ENCODE data around the gene NELL1.

DNA sequence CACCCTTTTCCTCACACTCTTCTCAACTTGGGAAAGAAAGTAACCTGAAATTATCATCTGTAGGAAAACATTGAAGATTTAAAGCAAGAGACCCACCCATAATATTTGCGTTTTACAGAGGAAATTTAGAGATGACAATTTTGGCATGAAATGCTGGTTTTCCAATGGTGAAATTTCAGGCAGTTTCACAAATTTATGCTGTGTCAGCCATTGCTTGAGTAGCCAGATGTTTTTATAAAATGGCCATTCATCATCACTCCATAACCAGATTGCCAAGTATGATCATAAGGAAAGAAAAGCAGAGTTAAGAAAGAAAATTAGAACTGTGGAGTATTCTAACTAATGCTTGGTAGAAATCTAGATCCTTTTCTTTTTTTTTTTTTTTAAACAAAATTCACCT, 732.9 kb downstream of the NELL1 start:
- TF ChIP-seq FOXK2 (IDR thresholded peaks at IDR 0.05): no peak
- TF ChIP-seq ZNF384 (IDR thresholded peaks at IDR 0.05): no peak
- no peak for TF ChIP-seq SUZ12 (IDR thresholded peaks at IDR 0.05)
- TF ChIP-seq FOXM1 (IDR thresholded peaks at IDR 0.05; ENCODE audit: borderline replicate concordance): no peak
- TF ChIP-seq SP1 (IDR thresholded peaks at IDR 0.05): no peak
- TF ChIP-seq ARNT (IDR thresholded peaks at IDR 0.05): no peak

All from HEK293T (cell line).